GM19328 (cell line): ENCODE measurements around the gene RALGAPA2.

Source experiments
- ATAC-seq: cut with Tn5 transposase; IDR thresholded peaks from one replicate; pipeline ENCODE4 v1.9.1; 2021; ENCODE audit warnings: mild to moderate bottlenecking, moderate library complexity; ENCODE audit not compliant: unreplicated experiment

The RALGAPA2 gene

GRCh38 chr20:20637998-20638725 lies 74.3 kb downstream of the RALGAPA2 start:
- ATAC-seq: no peak

- no peak for ATAC-seq
Observed at GRCh38 chr20:20635006-20635405, 77.4 kb downstream of the RALGAPA2 start.

GRCh38 chr20:20632644-20633043 lies 79.8 kb downstream of the RALGAPA2 start:
- ATAC-seq: no peak

GRCh38 chr20:20630551-20630950 lies 81.9 kb downstream of the RALGAPA2 start:
- no peak for ATAC-seq

GRCh38 chr20:20629556-20630188 lies 82.8 kb downstream of the RALGAPA2 start:
- no peak for ATAC-seq

GRCh38 chr20:20628314-20628713 lies 84.1 kb downstream of the RALGAPA2 start:
- no peak for ATAC-seq

GRCh38 chr20:20627471-20627870 lies 85.0 kb downstream of the RALGAPA2 start:
- ATAC-seq: no peak

GRCh38 chr20:20624914-20625313 lies 87.5 kb downstream of the RALGAPA2 start:
- no peak for ATAC-seq

GRCh38 chr20:20621195-20621594 lies 91.2 kb downstream of the RALGAPA2 start:
- no peak for ATAC-seq

GRCh38 chr20:20614391-20614790 lies 98.1 kb downstream of the RALGAPA2 start:
- ATAC-seq: no peak

GRCh38 chr20:20612251-20612650 lies 100.2 kb downstream of the RALGAPA2 start:
- no peak for ATAC-seq

GRCh38 chr20:20611167-20611566 lies 101.3 kb downstream of the RALGAPA2 start:
- ATAC-seq: no peak

- ATAC-seq: no peak
Observed at GRCh38 chr20:20609522-20609921, 102.9 kb downstream of the RALGAPA2 start.

GRCh38 chr20:20608641-20609040 lies 103.8 kb downstream of the RALGAPA2 start:
- ATAC-seq: no peak

GRCh38 chr20:20608041-20608440 lies 104.4 kb downstream of the RALGAPA2 start:
- no peak for ATAC-seq

GRCh38 chr20:20606881-20607280 lies 105.6 kb downstream of the RALGAPA2 start:
- ATAC-seq: no peak

- no peak for ATAC-seq
Observed at GRCh38 chr20:20606050-20606449, 106.4 kb downstream of the RALGAPA2 start.

- ATAC-seq: no peak
Observed at GRCh38 chr20:20604907-20605306, 107.5 kb downstream of the RALGAPA2 start.

- ATAC-seq: no peak
Observed at GRCh38 chr20:20604357-20604756, 108.1 kb downstream of the RALGAPA2 start.

GRCh38 chr20:20603339-20603990 lies 109.0 kb downstream of the RALGAPA2 start:
- peak; percentile 98 for ATAC-seq

- no peak for ATAC-seq
Observed at GRCh38 chr20:20597966-20598365, 114.5 kb downstream of the RALGAPA2 start.

GRCh38 chr20:20594171-20594530 lies 118.3 kb downstream of the RALGAPA2 start:
- no peak for ATAC-seq
